Skeletal muscle satellite cell (primary cell): ENCODE results near the gene XPNPEP2.

Source experiments
- H3K27me3 ChIP-seq: 2 replicates; pipeline ENCODE4 v1.7.0; 2013; ENCODE audit warnings: low read length; ENCODE audit not compliant: control insufficient read depth, insufficient read depth
- H3K36me3 ChIP-seq: 2 replicates; pipeline ENCODE4 v1.7.0; 2013; ENCODE audit warnings: mild to moderate bottlenecking, control low read depth, low read length; ENCODE audit not compliant: insufficient read depth
- H3K4me1 ChIP-seq: 2 replicates; pipeline ENCODE4 v1.7.0; 2013; ENCODE audit warnings: low read length; ENCODE audit not compliant: control insufficient read depth, insufficient read depth
- H3K4me2 ChIP-seq: 2 replicates; pipeline ENCODE4 v1.7.0; 2013; ENCODE audit warnings: mild to moderate bottlenecking, low read length
- H3K4me3 ChIP-seq: 2 replicates; pipeline ENCODE4 v1.7.0; 2013; ENCODE audit warnings: low read length
- H3K9ac ChIP-seq: 2 replicates; pipeline ENCODE4 v1.7.0; 2013; ENCODE audit warnings: mild to moderate bottlenecking, low read depth, low read length, moderate library complexity
- H3K9me3 ChIP-seq: replicated peaks from 2 replicates; pipeline ENCODE4 v1.7.0; 2013; ENCODE audit warnings: mild to moderate bottlenecking, control low read depth, low read length

Gene XPNPEP2

DNA sequence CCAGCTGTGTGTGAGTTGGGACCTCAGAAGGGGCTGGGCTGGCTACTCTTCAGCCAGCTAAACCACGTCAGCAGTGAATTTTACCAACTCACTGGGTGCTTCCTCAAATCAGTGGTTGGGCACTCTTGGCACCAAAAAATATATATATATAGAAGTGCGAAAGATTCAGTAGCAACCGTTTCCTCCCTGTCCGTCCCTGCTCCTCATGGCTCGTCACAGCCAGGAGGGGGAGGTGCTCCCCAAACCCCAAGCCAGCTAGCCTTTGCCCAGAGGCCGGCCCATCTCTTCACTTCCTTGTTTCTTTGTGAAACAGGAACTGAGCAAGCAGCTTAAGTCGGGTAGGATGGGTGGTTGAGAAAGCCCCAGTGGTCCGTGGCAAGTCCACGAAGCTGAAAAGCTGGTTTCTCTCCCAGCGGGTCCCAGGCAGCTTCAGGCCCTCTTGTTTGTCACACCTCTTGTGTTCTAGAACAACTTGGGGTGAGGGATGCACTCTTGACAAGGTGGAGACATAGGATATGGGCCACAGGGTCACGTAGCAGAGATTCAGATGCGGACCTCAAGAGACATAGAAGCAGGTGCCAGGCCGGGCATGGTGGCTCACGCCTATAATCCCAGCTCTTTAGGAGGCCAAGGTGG lies 34.1 kb downstream of the XPNPEP2 start:
- H3K4me3 ChIP-seq, result no peak overlapping the region
- H3K27me3 ChIP-seq, result peaks cover 5% of the 10 kb centered on the region
- no peaks in the 10 kb centered on the region for H3K4me1 ChIP-seq
- no peaks in the 10 kb centered on the region for H3K36me3 ChIP-seq
- H3K4me2 ChIP-seq, result no peak overlapping the region
- no peak overlapping the region for H3K9ac ChIP-seq
- H3K9me3 ChIP-seq, result no peaks in the 10 kb centered on the region

DNA sequence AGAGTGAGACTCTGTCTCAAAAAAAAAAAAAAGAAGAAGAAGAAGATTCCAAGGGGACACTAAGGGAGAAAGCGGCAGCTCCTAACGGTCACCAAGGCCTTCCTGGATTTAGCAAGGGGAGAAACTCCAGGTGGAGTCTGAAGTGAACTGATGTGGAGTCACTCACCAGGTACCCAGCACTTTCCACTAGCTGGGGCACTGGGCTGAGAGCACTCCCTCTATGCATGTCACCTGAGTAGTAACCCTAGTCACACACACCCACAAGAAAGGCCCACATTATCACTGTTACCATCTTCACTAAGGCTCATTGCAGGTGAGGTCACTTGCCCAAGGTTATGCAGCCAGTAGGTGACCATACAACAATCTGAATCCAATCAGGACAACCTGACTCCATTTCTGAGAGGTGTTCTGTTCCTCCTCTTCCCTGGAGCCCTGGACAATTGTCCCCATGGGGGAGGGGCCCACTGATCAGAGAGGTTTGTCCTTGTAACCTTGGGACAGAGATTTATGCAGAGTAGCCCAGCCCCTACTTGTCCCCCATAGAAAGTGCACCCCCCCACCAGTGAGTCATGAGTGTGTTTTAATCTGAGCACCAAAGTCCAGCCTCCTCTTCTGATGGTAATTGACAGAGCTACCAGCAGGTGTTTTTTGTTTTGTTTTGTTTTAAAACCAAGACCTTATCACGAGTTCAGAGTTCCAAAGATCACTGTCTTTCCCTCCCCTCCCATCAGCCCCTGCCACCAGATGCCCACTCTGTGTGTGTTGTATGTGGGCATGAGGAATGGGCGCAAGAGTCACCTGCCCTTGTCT lies 35.1 kb downstream of the XPNPEP2 start:
- no peak overlapping the region for H3K4me2 ChIP-seq
- H3K9ac ChIP-seq, result no peak overlapping the region
- no peaks in the 10 kb centered on the region for H3K4me1 ChIP-seq
- no peaks in the 10 kb centered on the region for H3K36me3 ChIP-seq
- no peak overlapping the region for H3K4me3 ChIP-seq
- no peaks in the 10 kb centered on the region for H3K9me3 ChIP-seq
- peaks cover 5% of the 10 kb centered on the region for H3K27me3 ChIP-seq

DNA sequence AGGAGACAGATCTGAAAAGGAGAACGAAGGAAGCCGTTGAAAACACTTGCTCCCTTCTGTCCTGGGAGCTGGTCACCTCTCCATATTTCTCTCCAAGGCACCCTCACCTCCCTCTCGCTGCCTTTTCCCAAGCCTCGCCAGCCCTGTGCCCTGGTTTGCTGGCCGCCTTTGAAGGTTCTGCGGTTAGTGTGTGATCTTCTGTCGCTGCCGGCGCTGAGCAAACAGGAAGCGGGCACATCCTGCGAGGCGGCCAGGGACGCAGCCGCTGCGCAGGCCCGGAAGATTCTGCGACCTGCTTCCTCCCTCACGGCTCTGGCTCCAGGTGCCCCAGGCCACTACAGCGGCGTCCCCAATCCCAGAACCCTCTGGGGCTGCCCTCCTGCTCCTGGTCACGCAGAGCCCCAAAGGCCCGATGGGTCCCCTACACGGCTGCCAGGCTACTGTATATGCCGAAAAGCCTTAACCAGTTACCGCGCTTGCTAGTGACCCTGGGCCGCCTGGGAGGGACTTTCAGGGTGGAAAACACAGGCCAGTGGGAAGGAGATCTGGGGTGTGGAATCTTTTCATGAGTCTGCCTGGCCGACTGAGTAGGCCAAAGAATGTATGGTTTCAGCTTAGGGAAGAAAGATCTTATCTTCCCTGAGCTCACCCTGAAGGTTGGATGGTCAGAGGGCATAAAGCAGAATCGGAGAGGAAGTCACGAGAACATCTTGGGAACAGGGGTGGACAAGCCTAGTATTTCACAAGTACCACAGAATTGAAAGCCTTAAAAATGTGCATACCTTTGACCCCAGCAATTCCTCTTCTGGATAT lies 38.6 kb downstream of the XPNPEP2 start:
- Histone ChIP-seq H3K4me3 (no peak overlapping the region), H3K27me3 (peaks cover 5% of the 10 kb centered on the region), H3K9ac (no peak overlapping the region), H3K36me3 (no peaks in the 10 kb centered on the region), H3K4me2 (no peak overlapping the region), H3K4me1 (no peaks in the 10 kb centered on the region), H3K9me3 (no peaks in the 10 kb centered on the region)

DNA sequence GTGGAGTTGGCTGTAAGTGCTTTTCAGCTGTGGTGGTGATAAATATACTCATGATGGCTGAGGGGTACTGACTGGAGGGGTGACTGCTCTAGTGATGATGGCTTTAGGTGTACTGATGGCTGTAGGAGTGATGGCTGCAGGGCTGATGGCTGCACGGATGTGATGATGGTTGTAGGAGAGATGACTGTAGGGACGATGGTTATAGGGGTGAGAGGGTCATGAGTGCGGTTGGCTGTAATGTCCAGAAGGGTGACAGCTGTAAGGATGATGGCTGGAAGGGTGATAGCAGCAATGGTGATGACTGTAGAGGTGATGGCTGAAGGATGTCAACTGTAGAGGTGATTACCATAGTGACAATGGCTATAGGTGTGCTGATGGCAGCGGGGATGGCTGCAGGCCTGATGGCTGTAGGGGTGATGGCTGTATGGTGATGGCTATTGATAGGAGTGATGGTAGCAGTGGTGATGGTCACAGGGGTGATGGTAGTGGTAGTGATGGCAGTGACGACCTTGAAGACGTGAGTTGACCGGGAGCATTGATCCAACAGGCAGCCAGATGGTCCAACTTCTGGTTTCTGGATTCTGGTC lies 40.4 kb downstream of the XPNPEP2 start:
- Histone ChIP-seq H3K36me3 (no peaks in the 10 kb centered on the region), H3K9ac (no peak overlapping the region), H3K27me3 (peaks cover 5% of the 10 kb centered on the region), H3K4me1 (no peaks in the 10 kb centered on the region), H3K4me3 (no peak overlapping the region), H3K4me2 (no peak overlapping the region), H3K9me3 (no peaks in the 10 kb centered on the region)

DNA sequence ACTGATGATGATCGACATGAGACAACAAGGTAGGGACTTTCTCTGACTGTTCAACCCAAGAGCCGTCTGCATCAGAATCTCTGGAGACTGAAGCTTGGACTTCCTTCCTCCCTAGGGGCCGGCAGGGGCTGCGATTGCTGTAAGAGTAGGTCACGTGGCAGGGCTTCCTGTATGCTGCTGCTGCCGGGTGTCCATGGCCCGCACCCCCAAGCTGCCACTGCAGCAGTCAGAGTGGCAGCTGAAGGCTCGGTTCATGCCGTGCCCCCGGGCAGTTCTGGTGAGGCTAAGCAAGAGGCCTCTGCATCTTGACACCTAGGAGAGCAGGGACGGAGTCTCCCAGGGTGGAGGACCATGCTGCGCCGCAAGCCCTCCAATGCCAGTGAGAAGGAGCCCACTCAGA lies 41.0 kb downstream of the XPNPEP2 start, which contains the start of gene SASH3:
TSS of gene SASH3 (plus strand) at position 203 of the 400 bp plus-strand sequence. CDS start at position 352, 149 bp downstream.
- Histone ChIP-seq H3K27me3 (peaks cover 5% of the 10 kb centered on the region), H3K9ac (no peak within 1 kb of the TSS), H3K9me3 (no peaks in the 10 kb centered on the region), H3K36me3 (no peaks in the 10 kb centered on the region), H3K4me2 (no peak within 1 kb of the TSS), H3K4me1 (no peaks in the 10 kb centered on the region), H3K4me3 (no peak within 1 kb of the TSS)

DNA sequence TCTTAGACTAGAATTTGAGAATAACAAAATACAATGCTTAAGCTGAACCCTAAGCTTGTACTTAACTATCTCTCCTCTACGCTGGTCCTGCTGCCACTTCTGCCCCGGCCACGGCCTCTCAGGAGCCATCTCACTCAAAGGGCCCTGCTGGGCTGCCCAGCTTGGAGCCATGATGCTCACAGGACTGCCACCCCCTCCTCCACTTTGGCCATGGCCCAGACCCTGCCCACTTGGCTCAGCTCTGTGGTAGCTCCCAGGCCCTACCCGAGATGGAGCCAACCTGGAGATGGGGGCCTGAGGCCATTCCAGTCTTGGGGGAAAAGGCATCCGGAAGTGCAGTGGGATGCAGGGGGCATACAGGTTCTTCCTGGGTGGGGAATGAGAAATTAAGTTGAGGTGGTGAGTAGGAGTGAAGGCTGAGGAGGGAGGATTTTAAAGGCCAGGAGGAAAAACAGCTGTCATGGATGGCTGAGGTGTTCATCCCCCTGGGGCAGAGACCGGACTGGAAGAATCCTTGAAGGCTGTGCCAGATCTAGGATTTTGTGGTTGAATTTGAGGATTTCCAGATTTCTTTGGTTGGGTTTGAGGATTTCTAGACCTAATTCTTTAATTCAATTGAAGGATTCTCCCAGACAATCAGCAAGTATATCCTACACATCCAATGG lies 41.8 kb downstream of the XPNPEP2 start:
- Histone ChIP-seq H3K4me2 (no peak overlapping the region), H3K36me3 (no peaks in the 10 kb centered on the region), H3K9ac (no peak overlapping the region), H3K4me3 (no peak overlapping the region), H3K4me1 (no peaks in the 10 kb centered on the region), H3K9me3 (no peaks in the 10 kb centered on the region), H3K27me3 (peaks cover 5% of the 10 kb centered on the region)

DNA sequence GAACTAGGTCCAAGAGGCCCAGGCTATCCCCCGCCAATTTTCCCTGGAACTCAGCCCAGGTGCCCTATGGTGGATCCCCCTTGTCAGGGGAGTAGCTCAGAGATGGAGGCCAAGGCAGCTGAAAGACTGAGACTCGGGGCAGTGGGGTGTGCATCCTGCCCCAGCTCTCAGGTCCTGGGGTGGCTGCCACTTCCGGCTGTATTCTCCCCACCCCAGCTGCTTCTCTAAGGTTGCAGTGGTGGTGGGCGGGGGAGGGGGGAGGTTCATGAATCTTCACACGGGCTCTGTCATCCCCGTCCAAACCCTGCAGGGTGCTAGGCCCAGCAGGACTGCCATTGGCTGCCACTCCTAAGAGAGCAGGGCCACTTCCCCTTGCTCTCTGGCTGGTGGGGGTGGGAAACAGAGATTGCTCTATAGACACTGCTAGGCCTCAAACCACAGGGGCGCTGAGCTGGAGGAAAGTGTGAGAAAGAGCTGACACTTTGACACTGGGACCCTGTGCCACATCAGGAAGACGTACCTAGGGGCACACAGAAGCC lies 42.4 kb downstream of the XPNPEP2 start:
- Histone ChIP-seq H3K36me3 (no peaks in the 10 kb centered on the region), H3K9ac (no peak overlapping the region), H3K4me3 (no peak overlapping the region), H3K27me3 (peaks cover 5% of the 10 kb centered on the region), H3K9me3 (no peaks in the 10 kb centered on the region), H3K4me1 (no peaks in the 10 kb centered on the region), H3K4me2 (no peak overlapping the region)

DNA sequence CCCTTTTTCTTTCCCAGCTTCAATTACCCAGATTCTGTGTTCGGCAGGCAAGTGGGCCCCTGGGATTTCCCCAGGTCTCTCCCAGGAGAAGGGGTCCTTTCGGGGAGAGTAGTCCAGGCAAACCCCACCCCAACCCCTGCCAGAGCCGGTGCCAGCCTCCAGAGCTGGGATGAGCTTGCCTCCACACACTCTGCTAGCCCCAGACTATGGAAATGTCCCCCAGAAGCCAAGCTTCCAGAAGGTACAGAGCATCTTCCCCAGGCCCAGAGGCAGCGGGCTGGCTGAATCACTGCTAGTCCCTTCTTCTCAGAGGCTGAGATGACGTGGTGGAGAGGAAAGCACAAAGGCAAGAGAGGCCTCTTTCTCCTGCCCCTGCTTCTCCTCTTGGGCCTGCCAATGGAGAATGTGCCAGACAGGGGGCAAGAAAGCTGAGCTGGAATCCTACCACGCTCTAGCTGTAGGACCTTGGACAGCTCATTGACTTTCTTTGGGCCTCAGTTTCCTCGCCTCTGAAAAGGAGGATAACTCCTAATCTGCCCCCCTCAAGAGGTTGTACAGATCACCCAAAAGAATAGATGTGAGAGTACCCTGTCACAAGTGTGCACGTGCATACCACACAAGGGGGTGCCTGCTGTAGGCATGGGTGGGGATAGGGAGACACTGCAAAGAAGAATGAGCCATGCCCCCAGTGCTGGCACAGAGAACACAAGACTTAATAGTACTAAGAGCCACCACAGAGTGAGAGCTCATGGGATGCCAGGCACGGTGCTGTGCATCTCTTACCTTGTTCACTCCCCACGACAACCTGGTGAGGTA lies 43.1 kb downstream of the XPNPEP2 start:
- H3K9me3 ChIP-seq, result no peaks in the 10 kb centered on the region
- no peak overlapping the region for H3K4me3 ChIP-seq
- no peak overlapping the region for H3K4me2 ChIP-seq
- no peak overlapping the region for H3K9ac ChIP-seq
- H3K27me3 ChIP-seq, result peaks cover 5% of the 10 kb centered on the region
- H3K36me3 ChIP-seq, result no peaks in the 10 kb centered on the region
- no peaks in the 10 kb centered on the region for H3K4me1 ChIP-seq

DNA sequence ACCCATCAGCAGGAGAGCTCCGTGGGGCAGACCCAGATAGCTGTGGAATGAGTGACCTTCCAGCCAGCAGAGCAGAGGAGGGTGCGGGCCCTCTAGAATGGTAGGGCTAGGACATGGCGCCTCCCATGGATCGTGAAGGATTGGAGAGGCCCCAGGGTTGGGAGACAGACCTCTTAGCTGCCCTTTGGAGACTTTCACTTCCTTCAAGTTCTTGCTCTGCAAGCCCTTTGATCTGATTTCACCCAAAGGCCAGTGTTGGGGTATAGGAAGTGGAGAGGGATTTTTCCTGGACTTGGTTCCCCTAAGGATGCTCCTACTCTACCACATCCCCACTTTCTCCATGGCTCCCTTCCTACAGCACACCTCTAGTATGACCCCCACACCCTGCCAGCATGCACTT lies 43.9 kb downstream of the XPNPEP2 start:
- no peak overlapping the region for H3K4me2 ChIP-seq
- no peaks in the 10 kb centered on the region for H3K36me3 ChIP-seq
- no peaks in the 10 kb centered on the region for H3K4me1 ChIP-seq
- H3K9me3 ChIP-seq, result no peaks in the 10 kb centered on the region
- no peak overlapping the region for H3K4me3 ChIP-seq
- H3K9ac ChIP-seq, result no peak overlapping the region
- peaks cover 5% of the 10 kb centered on the region for H3K27me3 ChIP-seq

DNA sequence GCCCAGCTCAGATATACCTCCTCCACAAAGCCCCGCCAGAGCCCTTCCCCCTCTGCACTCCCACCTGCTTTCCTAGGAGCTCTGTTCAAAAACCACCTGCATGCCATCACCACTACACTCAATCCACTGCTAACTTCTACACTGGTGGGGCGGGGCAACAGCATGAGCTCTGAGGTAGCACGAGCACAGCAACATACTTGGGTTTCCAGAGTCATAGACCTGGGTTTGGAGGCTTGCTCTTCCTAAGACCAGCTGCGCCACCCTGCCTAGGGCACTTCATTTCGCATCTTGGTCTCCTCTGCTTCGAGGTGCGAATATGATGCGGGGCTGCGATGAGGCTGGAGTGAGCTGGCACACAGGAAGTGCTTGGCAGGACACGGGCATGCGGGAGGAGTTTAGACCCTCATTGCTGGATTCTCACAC lies 44.5 kb downstream of the XPNPEP2 start:
- Histone ChIP-seq H3K4me1 (no peaks in the 10 kb centered on the region), H3K9ac (no peak overlapping the region), H3K4me3 (no peak overlapping the region), H3K27me3 (peaks cover 5% of the 10 kb centered on the region), H3K36me3 (no peaks in the 10 kb centered on the region), H3K9me3 (no peaks in the 10 kb centered on the region), H3K4me2 (no peak overlapping the region)
